Activated naive CD4-positive, alpha-beta T cell treated with anti-CD3 and anti-CD28 coated beads, Interleukin-2, amount 50 U/mL, for 16 hours (primary cell): ENCODE data around the gene FIBP.
"Not testable (repeated sequence)": the region's sequence is repeated elsewhere in the genome, so short reads cannot be mapped to it uniquely, and the experiment has no call there.

Experiments used
- DNase-seq: peaks from one replicate; pipeline ENCODE4 v3.0.0-alpha.2; 2020

The FIBP gene

DNA sequence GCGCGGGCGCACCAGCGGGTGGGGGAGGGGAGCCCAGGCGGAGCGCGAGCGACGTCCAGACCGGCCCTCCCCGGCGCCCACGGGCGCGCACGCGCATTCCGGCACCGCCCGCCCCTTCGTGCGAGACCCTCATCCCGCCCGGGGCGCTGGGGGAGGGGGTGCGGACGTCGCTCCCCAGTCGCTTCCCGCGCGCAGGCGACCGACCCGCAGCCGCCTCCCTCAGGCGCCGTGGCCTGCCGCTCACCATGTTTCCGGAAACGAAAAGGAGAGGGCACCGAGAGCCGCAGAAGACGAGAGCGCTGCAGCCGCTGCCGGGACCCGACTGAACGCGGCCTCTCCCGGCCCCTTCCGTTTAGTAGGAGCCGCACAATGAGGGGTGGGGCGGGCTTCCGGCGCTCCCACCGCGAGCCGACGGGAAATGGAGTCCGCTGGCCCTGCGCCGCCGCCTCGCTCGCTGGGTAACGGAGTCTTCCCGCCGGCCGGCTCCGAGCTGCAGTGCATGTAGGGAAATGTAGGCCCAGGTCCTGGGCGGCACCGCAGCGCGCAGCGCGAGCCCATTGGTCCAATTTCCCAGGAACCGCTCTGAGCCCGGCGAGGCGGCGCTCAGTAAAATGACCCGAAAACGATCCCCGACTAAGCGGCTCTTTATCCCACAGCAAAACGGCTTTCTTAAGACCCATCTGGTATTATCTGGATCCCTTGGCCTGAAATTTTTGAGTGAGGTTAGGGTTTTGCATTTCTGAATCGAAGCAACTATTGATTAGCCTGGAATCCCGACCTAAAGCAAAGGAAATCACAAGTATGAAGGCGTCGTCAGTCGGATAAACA, 30.2 kb downstream of the FIBP start, which contains the start of gene CFL1:
Gene CFL1 (minus strand): TSS at position 328 of the 828 bp plus-strand sequence. CDS start 81 bp downstream, at position 247.
- DNase-seq: peak; percentile 98

DNA sequence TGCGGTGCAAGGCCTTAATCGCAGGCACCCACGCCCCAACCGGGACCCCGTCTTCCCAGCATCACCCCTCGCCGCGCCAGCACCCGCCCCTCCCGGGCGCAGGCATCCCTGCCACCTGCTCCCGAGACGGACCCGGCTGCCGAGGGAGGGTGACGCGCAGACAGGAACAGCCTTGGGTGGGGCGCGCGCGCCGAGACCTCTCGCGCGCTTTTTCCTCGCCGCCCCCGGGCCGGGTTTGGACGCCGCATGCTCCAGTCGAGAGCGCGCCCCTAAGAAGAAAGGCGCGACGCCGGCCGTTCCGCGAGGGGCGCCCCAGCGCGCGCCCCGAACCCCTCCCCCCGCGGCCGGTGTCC, 30.8 kb downstream of the FIBP start:
- peak; percentile 69 for DNase-seq

DNA sequence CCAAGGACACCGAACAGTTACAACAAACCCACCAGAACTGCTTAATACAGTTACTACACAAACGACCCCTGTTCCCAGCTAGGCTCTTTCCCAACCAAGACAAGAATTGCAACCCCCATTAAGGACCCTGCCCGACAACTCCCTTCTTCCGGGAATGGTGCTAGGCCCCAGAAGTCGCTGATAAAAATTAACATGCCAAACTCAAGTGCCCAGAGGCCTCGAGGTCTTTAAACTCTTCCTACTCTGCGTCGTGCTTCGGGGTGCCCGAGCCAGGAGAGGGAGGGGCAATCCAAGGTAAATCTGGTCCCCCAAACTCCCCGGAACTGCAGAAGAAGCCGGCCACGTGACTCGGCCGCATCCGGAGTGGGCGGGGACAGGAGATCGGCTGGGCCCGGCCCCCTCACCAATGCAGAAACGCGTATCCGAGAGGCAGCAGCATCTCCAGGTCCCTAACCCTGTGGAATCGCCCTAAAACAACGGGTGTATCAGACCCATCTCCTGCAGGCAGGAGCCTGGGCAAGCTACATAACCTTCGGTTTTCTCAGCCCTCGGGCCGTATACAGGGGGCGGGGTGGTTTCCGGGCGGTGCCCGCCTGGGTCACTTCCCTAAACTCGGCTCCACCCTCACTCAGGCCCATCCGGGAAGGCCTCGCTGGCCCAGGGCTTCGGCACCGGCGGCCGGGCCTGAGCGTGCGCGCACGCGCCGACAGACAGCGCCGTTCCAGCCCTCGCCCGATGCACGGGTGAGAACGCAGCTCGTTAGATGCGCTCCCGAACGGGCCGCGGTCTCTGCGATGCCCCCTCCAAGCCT, 31.4 kb downstream of the FIBP start:
- peak; percentile 83 for DNase-seq

DNA sequence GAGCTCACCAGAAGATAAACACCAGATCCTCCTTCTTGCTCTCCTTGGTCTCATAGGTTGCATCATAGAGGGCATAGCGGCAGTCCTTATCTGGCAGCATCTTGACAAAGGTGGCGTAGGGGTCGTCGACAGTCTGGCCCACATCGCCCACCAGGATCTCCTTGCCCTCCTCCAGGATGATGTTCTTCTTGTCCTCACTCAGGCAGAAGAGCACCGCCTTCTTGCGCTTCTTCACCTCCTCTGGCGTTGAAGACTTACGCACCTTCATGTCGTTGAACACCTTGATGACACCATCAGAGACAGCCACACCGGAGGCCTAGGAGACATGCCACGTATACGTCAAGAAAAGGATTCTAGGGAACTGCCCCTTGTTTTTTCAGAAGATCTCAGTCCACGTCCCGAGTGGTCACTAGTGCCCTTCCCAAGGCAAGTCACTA, 32.3 kb downstream of the FIBP start:
- no peak for DNase-seq

DNA sequence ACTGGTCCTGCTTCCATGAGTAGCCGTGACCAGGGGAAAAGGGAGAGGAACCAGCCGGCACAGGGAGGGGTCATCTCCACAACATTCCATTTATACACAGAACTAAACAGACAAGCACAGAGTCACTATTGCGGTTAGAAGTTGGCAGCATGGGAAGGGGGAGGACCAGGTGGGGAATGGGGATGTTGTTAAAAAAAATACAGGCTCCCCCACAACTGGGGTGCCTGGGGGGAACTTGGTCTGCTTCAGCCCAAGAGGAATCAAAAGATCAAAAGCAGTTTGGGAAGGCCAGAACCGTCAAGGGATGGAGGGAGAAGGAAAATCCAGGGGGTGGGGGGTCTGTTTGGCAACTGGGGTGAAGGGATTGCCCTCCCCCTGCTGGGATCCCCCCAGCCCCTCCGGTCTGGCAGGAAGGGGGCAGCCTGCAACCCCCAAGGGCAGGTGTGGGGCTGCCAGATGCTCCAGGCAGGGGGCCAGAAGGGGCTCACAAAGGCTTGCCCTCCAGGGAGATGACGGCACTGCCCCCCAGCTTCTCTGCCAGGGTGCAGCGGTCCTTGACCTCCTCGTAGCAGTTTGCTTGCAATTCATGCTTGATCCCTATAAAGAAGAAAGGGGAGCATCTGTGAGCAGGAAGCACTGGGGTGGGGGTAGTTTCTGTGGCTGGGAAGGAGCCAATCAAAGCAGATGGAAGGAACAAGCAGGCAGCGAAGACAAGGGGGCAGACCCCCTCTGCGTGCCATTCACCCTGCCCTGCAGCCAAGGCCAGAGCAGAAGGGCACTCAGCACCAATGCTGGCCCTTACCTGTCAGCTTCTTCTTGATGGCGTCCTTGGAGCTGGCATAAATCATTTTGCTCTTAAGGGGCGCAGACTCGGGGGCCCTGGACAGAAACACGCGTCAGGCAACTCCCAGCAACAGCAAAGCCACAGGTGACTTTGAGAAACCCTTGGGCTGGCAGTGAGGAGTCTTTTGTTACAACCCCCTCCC, 33.1 kb downstream of the FIBP start:
- no peak for DNase-seq

DNA sequence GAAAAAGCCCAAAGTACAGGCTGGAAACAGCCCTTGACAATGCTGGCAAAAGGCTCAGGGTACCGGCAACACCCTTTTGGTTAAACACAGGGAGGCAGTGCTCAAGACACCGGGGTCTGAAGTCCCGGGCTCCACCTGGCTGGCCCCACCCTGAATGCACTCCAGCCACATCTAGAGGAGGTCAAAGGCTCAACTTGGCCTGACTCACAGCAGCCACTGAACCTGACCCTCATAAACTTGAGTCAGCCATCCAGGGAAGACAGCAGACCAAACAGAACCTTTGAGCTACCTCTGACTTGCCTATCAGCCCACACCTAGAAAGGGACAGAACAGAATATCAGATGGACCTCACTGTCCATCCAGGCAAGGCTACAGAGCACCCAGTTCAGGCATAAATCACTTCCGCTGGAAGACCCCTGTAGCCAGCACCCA, 34.1 kb downstream of the FIBP start:
- no peak for DNase-seq

DNA sequence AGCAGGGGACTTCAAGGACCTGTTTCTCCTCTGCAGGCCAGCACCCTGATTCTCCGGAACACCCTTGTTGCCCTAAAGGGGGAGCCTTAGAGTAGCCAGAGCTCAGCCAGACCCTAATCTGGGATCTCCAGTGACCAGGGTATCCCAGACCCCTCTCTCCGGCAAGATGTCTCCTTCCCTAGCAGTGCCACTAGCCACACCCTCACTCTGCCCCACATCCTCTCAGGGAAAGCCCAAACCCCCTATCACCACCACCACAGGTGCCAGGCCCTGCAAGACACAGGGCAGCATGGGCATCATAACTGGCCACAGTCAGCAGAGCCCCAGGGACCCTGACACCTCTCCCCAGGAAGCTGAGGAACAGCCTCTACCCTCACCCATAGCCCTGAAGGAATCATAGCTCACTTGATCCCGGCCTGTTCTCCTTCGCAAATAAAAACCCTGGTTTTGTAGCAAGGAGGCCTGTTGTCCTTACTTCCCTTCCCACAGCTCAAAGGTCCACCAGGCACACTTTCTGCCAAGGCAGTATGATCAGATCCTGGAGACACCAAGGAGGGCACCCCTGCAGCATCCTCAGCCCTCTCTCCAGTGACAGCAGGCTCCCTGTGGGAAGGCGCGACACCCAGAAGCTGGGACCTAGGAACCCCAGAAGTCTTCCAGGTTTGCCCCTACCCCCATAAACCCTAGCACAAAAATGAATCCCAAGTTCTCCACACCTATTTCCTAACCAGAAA, 34.9 kb downstream of the FIBP start:
- DNase-seq: no peak

DNA sequence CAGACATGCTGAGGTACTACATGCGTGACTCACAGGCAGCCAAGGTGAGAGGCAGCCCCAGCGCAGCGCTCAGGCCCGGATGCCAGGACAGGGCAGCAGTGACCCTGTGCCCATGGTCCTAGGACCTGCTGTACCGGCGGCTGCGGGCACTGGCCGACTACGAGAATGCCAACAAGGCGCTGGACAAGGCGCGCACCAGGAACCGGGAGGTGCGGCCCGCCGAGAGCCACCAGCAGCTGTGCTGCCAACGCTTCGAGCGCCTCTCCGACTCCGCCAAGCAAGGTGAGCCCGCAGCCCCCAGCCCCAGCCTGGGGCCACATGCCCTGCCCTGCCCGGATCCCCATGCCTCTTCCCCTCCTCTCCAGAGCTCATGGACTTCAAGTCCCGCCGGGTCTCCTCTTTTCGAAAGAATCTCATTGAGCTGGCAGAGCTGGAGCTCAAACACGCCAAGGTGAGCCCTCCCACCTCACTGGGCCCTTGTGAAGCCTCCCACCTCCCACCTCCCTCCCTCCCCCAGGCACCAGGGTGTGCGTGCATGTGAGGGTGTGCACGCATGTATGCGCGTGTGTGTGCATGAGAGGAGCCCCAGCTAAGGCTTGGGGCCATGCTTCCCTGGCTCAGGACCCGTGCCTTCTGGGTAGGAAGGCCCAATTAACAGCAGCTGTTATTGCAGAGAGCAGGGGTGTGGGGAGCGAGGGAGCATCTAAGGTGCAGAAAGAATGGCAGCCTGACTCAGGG, 35.6 kb downstream of the FIBP start:
- no peak for DNase-seq

DNA sequence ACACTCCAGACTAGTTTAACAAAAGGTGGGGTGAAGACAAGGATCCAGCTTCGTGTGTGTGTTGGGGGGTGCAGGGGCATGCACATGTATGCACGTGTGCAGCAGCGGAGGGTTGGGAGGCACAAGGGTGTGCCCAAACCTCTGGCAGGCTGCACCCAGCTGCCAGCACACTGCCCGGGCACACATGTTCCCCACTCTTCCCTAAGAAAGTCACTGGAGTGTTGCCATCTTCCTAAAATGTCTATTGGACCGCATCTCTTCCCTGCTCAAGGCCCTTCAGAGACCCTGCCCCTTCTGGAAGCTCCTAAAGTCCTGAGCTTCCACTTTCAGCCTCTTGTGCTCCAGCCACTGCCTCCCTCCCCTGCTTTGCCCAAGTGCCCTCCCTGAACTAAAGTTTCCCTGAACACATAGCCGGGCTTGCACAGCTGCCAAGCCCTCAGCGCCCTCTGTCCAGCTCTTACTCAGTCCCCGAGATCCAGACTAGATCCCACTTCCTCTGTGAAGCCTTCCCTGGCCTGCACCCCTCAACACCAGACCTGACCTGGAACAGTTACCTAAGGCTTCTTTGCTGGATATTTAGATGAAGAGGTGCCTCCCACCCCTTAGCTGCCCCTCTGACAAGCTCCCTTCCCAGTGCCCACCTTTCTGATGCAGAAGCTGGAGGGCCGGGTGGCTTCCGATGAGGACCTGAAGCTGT, 36.3 kb downstream of the FIBP start:
- no peak for DNase-seq

DNA sequence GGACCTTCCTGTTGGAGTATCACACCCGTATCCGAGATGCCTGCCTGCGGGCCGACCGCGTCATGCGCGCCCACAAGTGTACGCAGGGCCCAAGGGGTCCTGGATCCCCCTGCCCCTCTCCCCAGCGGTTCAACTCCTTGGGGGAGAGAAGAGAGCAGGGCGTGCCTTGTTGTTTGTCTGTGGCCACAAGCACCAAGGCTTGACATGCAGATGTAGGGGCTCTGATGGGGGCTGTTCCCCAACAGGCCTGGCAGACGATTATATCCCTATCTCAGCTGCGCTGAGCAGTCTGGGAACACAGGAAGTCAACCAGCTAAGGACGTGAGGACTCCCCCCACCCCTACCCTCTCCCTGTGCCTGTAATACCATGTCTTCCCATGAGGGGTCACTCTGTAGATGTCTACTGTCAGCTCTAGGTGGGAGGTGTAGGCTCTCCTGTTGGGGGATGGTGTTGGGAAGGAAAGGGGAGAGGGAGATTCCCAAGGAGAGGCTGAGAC, 37.1 kb downstream of the FIBP start:
- no peak for DNase-seq

DNA sequence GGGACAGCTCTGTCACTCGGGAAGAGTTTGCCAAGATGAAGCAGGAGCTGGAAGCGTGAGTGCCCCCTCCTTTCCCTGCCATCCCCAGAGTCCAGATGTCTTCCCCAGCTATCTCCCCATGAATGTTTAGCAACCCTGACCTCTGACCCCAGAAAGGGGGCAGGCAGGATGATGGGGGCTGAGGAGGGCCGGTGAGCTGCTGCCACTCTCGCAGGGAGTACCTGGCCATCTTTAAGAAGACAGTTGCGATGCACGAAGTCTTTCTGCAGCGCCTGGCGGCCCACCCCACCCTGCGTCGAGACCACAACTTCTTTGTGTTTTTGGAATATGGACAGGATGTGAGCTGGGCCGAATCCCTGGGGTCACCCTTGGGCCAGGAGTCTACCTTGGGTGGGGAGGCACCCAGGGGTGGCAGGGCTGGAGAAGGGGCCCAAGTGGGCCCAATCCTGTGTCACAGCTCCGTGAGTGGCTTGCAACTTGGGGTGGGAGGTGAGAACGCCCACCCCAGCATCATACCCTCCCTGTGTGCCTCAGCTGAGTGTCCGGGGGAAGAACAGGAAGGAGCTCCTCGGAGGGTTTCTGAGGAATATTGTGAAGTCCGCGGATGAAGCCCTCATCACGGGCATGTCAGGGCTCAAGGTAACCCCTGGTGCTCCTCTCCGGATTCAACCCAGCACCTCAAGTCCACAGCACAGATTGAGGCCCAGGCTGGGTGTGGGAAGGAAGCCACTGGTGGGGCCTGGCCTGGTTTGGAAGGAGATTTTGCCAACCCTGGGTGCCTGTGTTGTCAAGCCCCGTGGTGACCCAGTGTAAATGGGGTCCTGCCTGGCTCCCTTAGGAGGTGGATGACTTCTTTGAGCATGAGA, 37.8 kb downstream of the FIBP start:
- no peak for DNase-seq

DNA sequence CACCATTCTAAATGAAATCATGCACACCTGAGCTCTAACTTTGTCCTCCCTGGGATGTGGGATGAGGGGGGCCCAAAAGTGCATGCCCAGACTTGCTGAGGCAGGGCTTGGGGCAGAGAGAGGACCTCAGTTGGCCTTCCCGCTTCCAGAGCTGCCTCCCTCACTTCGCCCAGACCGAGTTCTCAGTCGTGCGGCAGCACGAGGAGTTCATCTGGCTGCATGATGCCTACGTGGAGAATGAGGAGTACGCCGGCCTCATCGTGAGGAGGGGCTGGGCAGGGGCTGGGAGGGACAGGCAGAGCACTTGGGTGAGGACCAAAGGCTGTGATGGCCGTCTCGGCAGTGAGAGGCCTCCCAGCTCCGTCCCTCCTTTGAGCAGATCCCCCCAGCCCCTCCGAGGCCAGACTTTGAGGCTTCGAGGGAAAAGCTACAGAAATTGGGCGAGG, 38.5 kb downstream of the FIBP start:
- no peak for DNase-seq

DNA sequence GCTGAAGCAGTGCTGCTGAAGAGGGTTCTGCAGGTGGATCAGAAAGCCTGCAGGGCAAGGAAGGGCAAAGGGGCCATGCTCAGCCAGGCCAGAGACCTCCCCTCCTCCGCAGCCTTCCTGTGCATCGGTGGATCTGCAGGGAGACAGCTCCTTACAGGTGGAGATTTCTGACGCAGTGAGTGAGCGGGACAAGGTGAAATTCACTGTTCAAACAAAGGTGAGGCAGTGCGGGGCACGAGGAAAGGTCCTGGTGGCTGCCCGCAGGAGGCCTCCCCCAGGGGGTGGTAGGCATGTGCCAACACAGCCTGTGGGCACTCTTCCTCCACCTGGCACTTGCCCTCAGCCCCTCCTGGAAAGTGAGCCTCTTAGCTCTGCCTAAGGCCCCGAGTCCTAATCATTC, 38.9 kb downstream of the FIBP start:
- DNase-seq: no peak

DNA sequence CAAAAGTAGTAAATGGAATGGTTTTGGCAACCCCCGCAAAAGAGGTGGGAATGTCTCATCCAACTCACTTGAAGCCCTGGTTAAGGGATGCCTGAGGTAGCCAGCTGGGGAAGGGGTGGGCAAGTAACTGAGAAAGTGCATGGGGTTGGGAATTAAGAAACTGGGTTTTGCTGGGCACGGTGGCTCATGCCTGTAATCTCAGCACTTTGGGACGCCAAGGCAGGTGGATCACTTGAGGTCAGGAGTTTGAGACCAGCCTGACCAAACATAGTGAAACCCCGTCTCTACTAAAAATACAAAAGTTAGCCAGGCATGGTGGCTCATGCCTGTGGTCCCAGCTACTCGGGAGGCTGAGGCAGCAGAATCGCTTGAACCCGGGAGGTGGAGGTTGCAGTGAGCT, 39.6 kb downstream of the FIBP start:
- DNase-seq: not testable (repeated sequence)

DNA sequence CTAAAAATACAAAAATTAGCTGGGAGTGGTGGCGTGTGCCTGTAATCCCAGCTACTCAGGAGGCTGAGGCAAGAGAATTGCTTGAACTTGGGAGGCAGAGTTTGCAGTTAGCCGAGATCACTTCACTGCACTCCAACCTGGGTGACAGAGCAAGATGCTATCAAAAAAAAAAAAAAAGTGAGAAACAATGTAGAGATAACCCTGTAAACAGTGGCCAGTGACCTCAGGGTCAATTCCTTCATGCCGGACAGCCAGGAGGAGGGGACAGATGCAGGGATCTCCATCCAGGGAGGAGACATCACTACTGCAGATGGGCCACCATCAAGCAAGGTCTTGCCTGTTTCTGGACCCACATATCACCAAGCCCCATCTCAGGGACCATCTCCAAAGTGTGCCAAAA, 40.5 kb downstream of the FIBP start:
- no peak for DNase-seq

DNA sequence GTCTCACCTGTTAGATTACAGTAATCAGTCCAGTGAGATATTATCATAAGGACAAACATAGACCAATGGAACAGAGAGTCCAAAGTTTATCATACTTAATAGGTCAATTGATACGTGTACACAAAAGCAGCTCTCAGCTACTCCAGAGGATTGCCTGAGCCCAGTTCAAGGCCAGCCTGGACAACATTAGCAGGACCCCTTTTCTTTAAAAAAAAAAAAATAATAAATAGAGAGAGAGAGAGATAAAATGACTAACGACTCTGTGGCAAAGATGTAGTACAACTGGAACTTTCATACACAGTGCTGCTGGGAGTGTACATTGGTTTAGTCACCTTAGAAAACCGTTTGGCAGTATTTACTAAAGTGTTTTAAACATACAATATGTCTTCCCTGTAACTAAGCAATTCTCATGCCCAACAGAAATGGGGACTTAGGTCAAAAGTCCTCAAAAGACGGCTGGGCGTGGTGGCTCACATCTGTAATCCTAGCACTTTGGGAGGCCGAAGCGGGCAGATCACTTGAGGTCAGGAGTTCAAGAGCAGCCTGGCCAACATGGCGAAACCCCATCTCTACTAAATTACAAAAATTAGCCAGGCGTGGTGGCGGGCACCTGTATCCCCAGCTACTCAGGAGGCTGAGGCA, 43.9 kb downstream of the FIBP start:
- DNase-seq: no peak

DNA sequence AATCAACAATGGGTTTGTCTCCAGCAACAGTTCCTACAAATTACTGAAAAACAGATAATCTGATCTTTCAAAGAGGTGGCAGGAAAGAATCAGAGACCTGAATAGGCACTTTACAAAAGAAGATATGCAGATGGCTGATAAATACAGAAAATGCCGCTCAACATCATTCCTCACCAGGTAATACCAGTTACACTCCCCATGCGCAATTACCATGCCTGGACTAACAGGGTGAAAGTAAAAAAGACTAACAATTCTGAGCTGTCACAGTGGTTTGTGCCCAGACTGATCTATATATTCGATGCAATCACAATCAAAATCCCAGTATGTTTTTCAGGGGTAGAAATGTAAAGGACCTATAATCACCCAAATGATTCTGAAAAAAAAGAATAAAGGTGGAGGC, 44.5 kb downstream of the FIBP start:
- no peak for DNase-seq

DNA sequence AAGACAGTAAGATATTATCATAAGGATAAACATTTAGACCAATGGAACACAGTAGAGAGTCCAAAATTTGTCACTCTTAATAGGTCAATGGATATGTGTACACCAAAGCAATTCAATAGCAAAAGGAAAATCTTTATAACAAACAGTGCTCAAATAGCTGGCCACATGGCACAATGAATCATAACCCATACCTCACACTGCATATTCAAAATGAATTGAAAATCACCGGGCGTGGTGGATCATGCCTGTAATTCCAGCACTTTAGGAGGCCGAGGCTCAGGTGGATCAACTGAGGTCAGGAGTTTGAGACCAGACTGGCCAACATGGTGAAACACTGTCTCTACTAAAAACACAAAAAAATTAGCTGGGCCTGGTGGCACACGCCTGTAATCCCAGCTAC, 46.1 kb downstream of the FIBP start:
- no peak for DNase-seq

DNA sequence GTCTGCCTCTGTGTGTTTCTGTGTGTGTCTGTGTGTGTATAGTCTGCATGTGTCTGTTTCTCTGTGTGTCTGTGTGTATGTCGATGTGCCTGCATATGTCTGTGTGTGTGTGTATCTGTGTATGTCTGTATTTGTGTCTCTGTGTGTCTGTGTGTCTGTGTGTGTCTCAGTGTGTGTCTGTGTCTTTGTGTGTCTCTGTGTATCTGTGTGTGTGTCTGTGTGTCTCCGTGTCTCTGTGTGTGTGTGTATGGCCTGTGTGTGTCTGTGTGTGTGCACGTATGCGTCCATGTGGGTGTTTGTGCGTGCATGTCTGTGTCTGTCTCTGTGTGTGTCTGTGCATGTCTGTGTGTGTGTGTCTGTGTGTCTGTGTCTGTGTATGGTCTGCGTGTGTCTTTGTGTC, 54.1 kb downstream of the FIBP start:
- no peak for DNase-seq
